ENCODE data around the gene ST3GAL3. TPM values are rescaled to one million over a fixed set of nuclear protein-coding genes. Genes with fewer than 3 reads are reported as not detected.

Gene ST3GAL3
- total RNA-seq, 4 donors from 2014 or later, result 4.1 to 47.2 (median 19.0) TPM

GRCh38 chr1:43913051-43913501 is 205.7 kb downstream of the ST3GAL3 start:
- H3K27ac ChIP-seq, result peak overlapping the region in 1 of 2 donors; percentile 27
- TF ChIP-seq CTCF (IDR thresholded peaks at IDR 0.05) (no peak), POLR2A (IDR thresholded peaks at IDR 0.05) (no peak)
- intact Hi-C loops (cut with DNase I; ENCODE audit: low total_unique reads), result no loop called here

GRCh38 chr1:43913666-43914360 is 206.5 kb downstream of the ST3GAL3 start:
- no peaks in the 10 kb centered on the region for H3K4me1 ChIP-seq
- no peaks in the 10 kb centered on the region for H3K9me3 ChIP-seq
- peak overlapping the region in 1 of 2 donors; percentile 27 for H3K27ac ChIP-seq
- intact Hi-C loops (cut with DNase I; ENCODE audit: low total_unique reads), result no loop called here
- no peak for TF ChIP-seq CTCF (IDR thresholded peaks at IDR 0.05)
- TF ChIP-seq POLR2A (IDR thresholded peaks at IDR 0.05), result no peak
- H3K4me3 ChIP-seq, result no peak overlapping the region
- H3K27me3 ChIP-seq, result no peaks in the 10 kb centered on the region
- H3K36me3 ChIP-seq, result no peaks in the 10 kb centered on the region
- no peak for DNase-seq

More at GRCh38 chr1:43913051-43913501, 205.7 kb downstream of the ST3GAL3 start:
- no peaks in the 10 kb centered on the region for H3K4me1 ChIP-seq
- H3K4me3 ChIP-seq, result no peak overlapping the region
- DNase-seq, result no peak
- no peaks in the 10 kb centered on the region for H3K27me3 ChIP-seq
- H3K9me3 ChIP-seq, result no peaks in the 10 kb centered on the region
- no peaks in the 10 kb centered on the region for H3K36me3 ChIP-seq

GRCh38 chr1:43914576-43915525 is 207.5 kb downstream of the ST3GAL3 start:
- H3K4me1 ChIP-seq, result no peaks in the 10 kb centered on the region
- no peak overlapping the region for H3K27ac ChIP-seq
- no peak for DNase-seq
- TF ChIP-seq POLR2A (IDR thresholded peaks at IDR 0.05) (no peak), CTCF (IDR thresholded peaks at IDR 0.05) (no peak)
- intact Hi-C loops (cut with DNase I; ENCODE audit: low total_unique reads), result no loop called here
- no peaks in the 10 kb centered on the region for H3K9me3 ChIP-seq
- H3K27me3 ChIP-seq, result no peaks in the 10 kb centered on the region
- H3K36me3 ChIP-seq, result no peaks in the 10 kb centered on the region
- H3K4me3 ChIP-seq, result no peak overlapping the region

DNA sequence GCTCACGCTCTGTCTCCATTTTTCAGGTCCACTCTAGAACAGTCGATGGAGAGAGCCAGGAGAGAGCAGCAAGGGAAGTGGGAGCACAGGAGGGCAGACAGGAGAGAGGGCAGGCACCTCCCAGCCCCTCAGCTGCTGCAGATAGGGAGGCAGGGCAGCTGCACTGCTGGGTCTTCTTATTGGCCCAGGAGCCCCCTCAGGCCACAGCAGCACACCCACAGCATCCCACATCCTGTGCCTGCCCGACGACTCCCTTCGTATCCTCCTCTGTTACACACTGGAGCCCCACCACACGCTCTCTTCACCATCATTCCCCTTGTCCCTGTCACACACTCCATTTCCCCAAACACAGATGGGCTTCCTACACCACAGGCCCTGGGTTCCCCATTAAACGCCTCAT is 212.6 kb downstream of the ST3GAL3 start:
- DNase-seq, result no peak
- intact Hi-C loops (cut with DNase I; ENCODE audit: low total_unique reads), result no loop called here
- H3K27ac ChIP-seq, result no peak overlapping the region
- no peaks in the 10 kb centered on the region for H3K27me3 ChIP-seq
- no peak for TF ChIP-seq POLR2A (IDR thresholded peaks at IDR 0.05)
- TF ChIP-seq CTCF (IDR thresholded peaks at IDR 0.05), result no peak
- H3K4me1 ChIP-seq, result no peaks in the 10 kb centered on the region
- no peaks in the 10 kb centered on the region for H3K9me3 ChIP-seq
- no peak overlapping the region for H3K4me3 ChIP-seq
- H3K36me3 ChIP-seq, result no peaks in the 10 kb centered on the region

DNA sequence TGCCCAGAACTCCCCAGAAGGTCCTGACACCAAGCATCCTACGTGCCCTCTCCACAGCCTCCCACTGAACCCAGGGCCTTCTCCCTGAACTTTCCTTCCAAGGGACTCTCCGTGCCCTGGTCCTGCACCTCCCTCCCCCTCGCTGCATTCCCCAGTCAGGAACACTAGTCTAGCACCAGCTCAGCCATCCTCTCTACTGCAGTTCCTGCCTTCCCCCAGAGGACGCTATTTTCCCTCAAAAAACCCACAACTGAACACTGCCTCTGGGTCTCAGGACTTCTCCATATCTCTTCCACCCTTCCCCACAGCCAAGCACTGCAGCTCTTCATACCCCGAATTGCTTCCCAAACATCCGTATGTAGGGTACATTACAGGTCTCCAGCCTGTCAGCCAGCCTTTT is 213.7 kb downstream of the ST3GAL3 start:
- Histone ChIP-seq H3K36me3 (no peaks in the 10 kb centered on the region), H3K27me3 (no peaks in the 10 kb centered on the region), H3K27ac (no peak overlapping the region), H3K9me3 (no peaks in the 10 kb centered on the region), H3K4me3 (no peak overlapping the region), H3K4me1 (no peaks in the 10 kb centered on the region)
- DNase-seq, result no peak
- TF ChIP-seq POLR2A (IDR thresholded peaks at IDR 0.05) (no peak), CTCF (IDR thresholded peaks at IDR 0.05) (no peak)
- intact Hi-C loops (cut with DNase I; ENCODE audit: low total_unique reads), result no loop called here

Measured in uterus (tissue), 4 donors.